AG04450 (cell line): ENCODE data around the gene GGT6. TPM values are rescaled to one million over a fixed set of nuclear protein-coding genes. Genes with fewer than 3 reads are reported as not detected.

ENCODE experiments used
- CTCF ChIA-PET: fragments of 300-600, 350-600 bp; formaldehyde crosslinking; extraction: SDS; loops from one replicate; lab custom pipeline; 2022; ENCODE audit warnings: antibody characterized with exemption, inconsistent platforms; lab: Charles Lee
- POLR2A ChIA-PET: fragments of 350-600 bp; formaldehyde crosslinking; extraction: SDS; loops from one replicate; lab custom pipeline; 2021; ENCODE audit warnings: antibody characterized with exemption, inconsistent platforms; lab: Yijun Ruan, JAX
- DNase-seq: peaks from one replicate; pipeline ENCODE4 v3.0.0-alpha.2; 2011; ENCODE audit warnings: low read depth, low spot score
- H3K27ac ChIP-seq: one replicate; pipeline ENCODE4 v1.5.1; 2012; ENCODE audit warnings: low read depth, low read length, control low read depth
- H3K27me3 ChIP-seq: one replicate; pipeline ENCODE4 v1.6.0; 2012; ENCODE audit warnings: low read length; ENCODE audit not compliant: control insufficient read depth, insufficient read depth
- H3K4me3 ChIP-seq: 2 replicates; pipeline ENCODE4 v1.5.1; 2011; ENCODE audit warnings: mild to moderate bottlenecking, low read depth, low read length, control low read depth
- H3K9me3 ChIP-seq: 2 replicates; pipeline ENCODE4 v1.5.1; 2012; ENCODE audit warnings: low read length; ENCODE audit not compliant: control insufficient read depth, insufficient read depth
- CTCF ChIP-seq: IDR thresholded peaks from 2 replicates; pipeline ENCODE4 v1.5.1; 2011; ENCODE audit warnings: low read depth, low read length, control low read depth, inconsistent platforms
- polyA plus RNA-seq: library from polyadenylated mRNA; depleted of rRNA; stranded (reverse); fragments of >200 nt; gene quantifications from 2 replicates; pipeline ENCODE4 v1.2.3, GENCODE V29; 2011

The GGT6 gene
- polyA plus RNA-seq, 1 experiment: not detected

GRCh38 chr17:4512156-4513112, 47.9 kb downstream of the GGT6 start:
- H3K27me3 ChIP-seq: peaks cover 39% of the 10 kb centered on the region
- no peak overlapping the region for H3K27ac ChIP-seq
- no peak for TF ChIP-seq CTCF
- H3K9me3 ChIP-seq: no peaks in the 10 kb centered on the region; the same call in 1 of the 2 replicates
- DNase-seq: no peak
- POLR2A ChIA-PET: no interaction called here
- CTCF ChIA-PET: interaction anchor here (0.6 kb wide), 1 partner anchor 114 kb away, joined by 3 read pairs; no protein-coding TSS in a partner anchor
- no peak overlapping the region for H3K4me3 ChIP-seq

- CTCF ChIA-PET: no interaction called here
- no peaks in the 10 kb centered on the region; the same call in 1 of the 2 replicates for H3K9me3 ChIP-seq
- no peak overlapping the region for H3K27ac ChIP-seq
- no peak for DNase-seq
- no peak for TF ChIP-seq CTCF
- POLR2A ChIA-PET: no interaction called here
- peaks cover 39% of the 10 kb centered on the region for H3K27me3 ChIP-seq
- no peak overlapping the region for H3K4me3 ChIP-seq
Measured at GRCh38 chr17:4511199-4511932, 49.0 kb downstream of the GGT6 start.

GRCh38 chr17:4510618-4510941, 49.8 kb downstream of the GGT6 start:
- ChIA-PET POLR2A (no interaction called here), CTCF (interaction anchor here (0.9 kb wide), 1 partner anchor 10 kb away, joined by 3 read pairs; no protein-coding TSS in a partner anchor)
- Histone ChIP-seq H3K4me3 (no peak overlapping the region), H3K27ac (no peak overlapping the region), H3K27me3 (peaks cover 36% of the 10 kb centered on the region), H3K9me3 (no peaks in the 10 kb centered on the region; the same call in 1 of the 2 replicates)
- no peak for TF ChIP-seq CTCF
- DNase-seq: no peak

- TF ChIP-seq CTCF: no peak
- ChIA-PET CTCF (interaction anchor here (0.9 kb wide), 1 partner anchor 9 kb away, joined by 3 read pairs; no protein-coding TSS in a partner anchor), POLR2A (no interaction called here)
- Histone ChIP-seq H3K27ac (no peak overlapping the region), H3K27me3 (peaks cover 35% of the 10 kb centered on the region), H3K9me3 (no peaks in the 10 kb centered on the region; the same call in 1 of the 2 replicates), H3K4me3 (no peak overlapping the region)
- DNase-seq: no peak
Measured at GRCh38 chr17:4509923-4510617, 50.3 kb downstream of the GGT6 start.
